Right lung (tissue), 5 donors: ENCODE measurements around the gene EZR. TPM values are rescaled to one million over a fixed set of nuclear protein-coding genes. Genes with fewer than 3 reads are reported as not detected.
"Not testable (repeated sequence)": the region's sequence is repeated elsewhere in the genome, so short reads cannot be mapped to it uniquely, and the experiment has no call there.

Experiments
- DNase-seq, 2 donors: peaks; one replicate each; pipeline ENCODE4 v3.0.0-alpha.2; 2013
- polyA plus RNA-seq, 5 donors: library from polyadenylated mRNA; unstranded; fragments of 120-200 nt; gene quantifications; one replicate each; pipeline versions ENCODE4 v1.2.1 to v1.2.3, GENCODE V29; 2013; ENCODE audit warnings: inconsistent platforms in 1 of 5, low replicate concordance in 1 of 5; ENCODE audit not compliant: insufficient read length in 5 of 5, insufficient read depth in 1 of 5

EZR gene
- polyA plus RNA-seq, 5 donors, result 143 to 172 (median 149) TPM

GRCh38 chr6:158799051-158799792 lies 19.9 kb downstream of the EZR start:
- no peak for DNase-seq

- no peak for DNase-seq
Observed at GRCh38 chr6:158798311-158798710, 20.9 kb downstream of the EZR start.

- DNase-seq, result no peak
Observed at GRCh38 chr6:158797331-158798310, 21.5 kb downstream of the EZR start.

GRCh38 chr6:158796353-158796752 lies 22.8 kb downstream of the EZR start:
- no peak for DNase-seq

GRCh38 chr6:158795516-158795915 lies 23.7 kb downstream of the EZR start:
- no peak for DNase-seq

GRCh38 chr6:158793432-158793831 lies 25.7 kb downstream of the EZR start:
- DNase-seq, result no peak

GRCh38 chr6:158792505-158792904 lies 26.7 kb downstream of the EZR start:
- DNase-seq, result not testable (repeated sequence)

- no peak for DNase-seq
Observed at GRCh38 chr6:158791274-158791855, 27.8 kb downstream of the EZR start.

GRCh38 chr6:158789115-158789917 lies 29.9 kb downstream of the EZR start:
- DNase-seq, result no peak

GRCh38 chr6:158787395-158787794 lies 31.8 kb downstream of the EZR start:
- no peak for DNase-seq

- DNase-seq, result no peak
Observed at GRCh38 chr6:158786645-158787304, 32.4 kb downstream of the EZR start.

GRCh38 chr6:158785036-158785435 lies 34.1 kb downstream of the EZR start:
- no peak for DNase-seq

GRCh38 chr6:158784505-158784904 lies 34.7 kb downstream of the EZR start:
- no peak for DNase-seq

GRCh38 chr6:158783851-158784250 lies 35.3 kb downstream of the EZR start:
- DNase-seq, result no peak

- no peak for DNase-seq
Observed at GRCh38 chr6:158783167-158783450, 36.1 kb downstream of the EZR start.

- DNase-seq, result no peak
Observed at GRCh38 chr6:158782432-158783166, 36.6 kb downstream of the EZR start.

- DNase-seq, result no peak
Observed at GRCh38 chr6:158781692-158782373, 37.3 kb downstream of the EZR start.

- peak; percentile 54 to 55 for DNase-seq
Observed at GRCh38 chr6:158780988-158781691, 38.0 kb downstream of the EZR start.

GRCh38 chr6:158780246-158780884 lies 38.8 kb downstream of the EZR start:
- DNase-seq, result no peak
